H9 (cell line): ENCODE results near the gene ANKRD55. TPM values are rescaled to one million over a fixed set of nuclear protein-coding genes. Genes with fewer than 3 reads are reported as not detected.

Source experiments
- DNase-seq: peaks from one replicate; pipeline ENCODE4 v3.0.0-alpha.2; 2017
- H2AFZ ChIP-seq: one replicate; pipeline ENCODE4 v1.6.1; 2013; ENCODE audit warnings: mild to moderate bottlenecking, low read length, control low read depth, moderate library complexity
- H2AK5ac ChIP-seq: 2 replicates; pipeline ENCODE4 v1.6.1; 2013; ENCODE audit warnings: low read length, control low read depth, mixed read lengths; ENCODE audit not compliant: insufficient read length
- H2BK120ac ChIP-seq: one replicate; pipeline ENCODE4 v1.6.1; 2013; ENCODE audit warnings: low read depth, mild to moderate bottlenecking, low read length, control low read depth, inconsistent platforms; ENCODE audit not compliant: poor library complexity, severe bottlenecking
- H2BK12ac ChIP-seq: 2 replicates; pipeline ENCODE4 v1.6.1; 2013; ENCODE audit warnings: low read length, control low read depth, mixed read lengths, low read depth; ENCODE audit not compliant: insufficient read length
- H2BK15ac ChIP-seq: 2 replicates; pipeline ENCODE4 v1.6.1; 2013; ENCODE audit warnings: low read depth, low read length, control low read depth
- H2BK20ac ChIP-seq: one replicate; pipeline ENCODE4 v1.6.1; 2013; ENCODE audit warnings: low read depth, mild to moderate bottlenecking, low read length, control low read depth, inconsistent platforms; ENCODE audit not compliant: poor library complexity, severe bottlenecking
- H2BK5ac ChIP-seq: 2 replicates; pipeline ENCODE4 v1.6.1; 2013; ENCODE audit warnings: low read length, control low read depth, mixed read lengths; ENCODE audit not compliant: insufficient read length
- H3K14ac ChIP-seq: 2 replicates; pipeline ENCODE4 v1.6.1; 2013; ENCODE audit warnings: low read length, control low read depth; ENCODE audit not compliant: insufficient read depth
- H3K18ac ChIP-seq: 2 replicates; pipeline ENCODE4 v1.6.1; 2013; ENCODE audit warnings: low read depth, mild to moderate bottlenecking, mixed read lengths, low read length, control low read depth; ENCODE audit not compliant: insufficient read length
- H3K23ac ChIP-seq: 2 replicates; pipeline ENCODE4 v1.6.1; 2013; ENCODE audit warnings: low read length, control low read depth, mixed read lengths, low read depth; ENCODE audit not compliant: insufficient read length
- H3K23me2 ChIP-seq: 2 replicates; pipeline ENCODE4 v1.6.1; 2013; ENCODE audit warnings: low read depth, mild to moderate bottlenecking, mixed read lengths, low read length, control low read depth; ENCODE audit not compliant: insufficient read length, poor library complexity, severe bottlenecking
- H3K27ac ChIP-seq: 2 replicates; pipeline ENCODE4 v1.5.1; 2013; ENCODE audit warnings: low read length, control low read depth, mixed read lengths, low read depth; ENCODE audit not compliant: insufficient read length
- H3K27me3 ChIP-seq: 2 replicates; pipeline ENCODE4 v1.6.1; 2013; ENCODE audit warnings: low read length, control low read depth, inconsistent platforms; ENCODE audit not compliant: insufficient read depth
- H3K4ac ChIP-seq: 2 replicates; pipeline ENCODE4 v1.6.1; 2013; ENCODE audit warnings: low read depth, mild to moderate bottlenecking, control low read depth, inconsistent platforms, low read length, moderate library complexity
- H3K4me1 ChIP-seq: 2 replicates; pipeline ENCODE4 v1.6.1; 2013; ENCODE audit warnings: low read length, control low read depth, inconsistent platforms; ENCODE audit not compliant: insufficient read depth
- H3K4me2 ChIP-seq: 2 replicates; pipeline ENCODE4 v1.6.1; 2013; ENCODE audit warnings: low read length, control low read depth, mixed read lengths; ENCODE audit not compliant: insufficient read length, insufficient read depth
- H3K56ac ChIP-seq: 2 replicates; pipeline ENCODE4 v1.6.1; 2013; ENCODE audit warnings: low read depth, mild to moderate bottlenecking, mixed read lengths, low read length, control low read depth; ENCODE audit not compliant: insufficient read length
- H3K79me1 ChIP-seq: 2 replicates; pipeline ENCODE4 v1.6.1; 2013; ENCODE audit warnings: low read depth, mild to moderate bottlenecking, moderate library complexity, low read length, control low read depth, inconsistent platforms; ENCODE audit not compliant: insufficient read depth, poor library complexity, severe bottlenecking
- H3K79me2 ChIP-seq: 2 replicates; pipeline ENCODE4 v1.6.1; 2013; ENCODE audit warnings: low read length, control low read depth, inconsistent platforms; ENCODE audit not compliant: insufficient read depth
- H3K9ac ChIP-seq: 2 replicates; pipeline ENCODE4 v1.6.1; 2013; ENCODE audit warnings: low read length, control low read depth, mixed read lengths; ENCODE audit not compliant: insufficient read length; ENCODE audit errors: extremely low read depth
- H3K9me3 ChIP-seq: one replicate; pipeline ENCODE4 v1.6.1; 2013; ENCODE audit warnings: low read depth, low read length, inconsistent platforms; ENCODE audit not compliant: control insufficient read depth
- H3T11ph ChIP-seq: one replicate; pipeline ENCODE4 v1.6.1; 2013; ENCODE audit warnings: mild to moderate bottlenecking, low read length, control low read depth, inconsistent platforms
- H4K20me1 ChIP-seq: one replicate; pipeline ENCODE4 v1.6.1; 2013; ENCODE audit not compliant: control insufficient read depth, insufficient read length, insufficient read depth
- H4K5ac ChIP-seq: 2 replicates; pipeline ENCODE4 v1.6.1; 2013; ENCODE audit warnings: low read depth, mild to moderate bottlenecking, mixed read lengths, low read length, control low read depth; ENCODE audit not compliant: insufficient read length
- H4K8ac ChIP-seq: replicated peaks from 2 replicates; pipeline ENCODE4 v1.6.1; 2013; ENCODE audit warnings: low read length, control low read depth, mixed read lengths, low read depth; ENCODE audit not compliant: insufficient read length
- H4K91ac ChIP-seq: 2 replicates; pipeline ENCODE4 v1.6.1; 2013; ENCODE audit warnings: low read depth, mild to moderate bottlenecking, moderate library complexity, mixed read lengths, low read length, control low read depth; ENCODE audit not compliant: insufficient read length
- H3K27ac Mint-ChIP-seq, 3 experiments: 2 replicates in 2 of 3; 3 replicates in 1 of 3; pipeline ENCODE4 v1.8.0; 2020 to 2021; ENCODE audit warnings: mixed read lengths in 3 of 3, mild to moderate bottlenecking in 1 of 3, moderate library complexity in 1 of 3
- H3K27me3 Mint-ChIP-seq: 2 replicates; pipeline ENCODE4 v1.8.0; 2021; ENCODE audit warnings: low read depth, mild to moderate bottlenecking, moderate library complexity, mixed read lengths
- H3K36me3 Mint-ChIP-seq, 3 experiments: 2 replicates in 2 of 3; 3 replicates in 1 of 3; pipeline ENCODE4 v1.8.0; 2020 to 2021; ENCODE audit warnings: low read depth in 3 of 3, mixed read lengths in 3 of 3; ENCODE audit not compliant: insufficient read depth in 1 of 3
- H3K4me1 Mint-ChIP-seq, 2 experiments: 2 replicates each; pipeline ENCODE4 v1.8.0; 2020; ENCODE audit warnings: mixed read lengths in 2 of 2
- H3K4me3 Mint-ChIP-seq, 2 experiments: 2 replicates in 1 of 2; 3 replicates in 1 of 2; pipeline ENCODE4 v1.8.0; 2020 to 2021; ENCODE audit warnings: mild to moderate bottlenecking in 2 of 2, mixed read lengths in 2 of 2, moderate library complexity in 1 of 2
- H3K9me3 Mint-ChIP-seq, 2 experiments: 2 replicates in 1 of 2; 3 replicates in 1 of 2; pipeline ENCODE4 v1.8.0; 2020; ENCODE audit warnings: mild to moderate bottlenecking in 2 of 2, mixed read lengths in 2 of 2, moderate library complexity in 1 of 2
- CTCF ChIP-seq: fragments of 200-600 bp; sonication (generic); conservative IDR thresholded peaks from 3 replicates; pipeline ENCODE4 v1.8.0; 2021; ENCODE audit warnings: antibody characterized with exemption, mild to moderate bottlenecking
- WGBS: extraction: QIAGEN DNeasy Blood & Tissue Kit; methylation state at CpG from one replicate; pipeline ENCODE4 v1.1.7; 2013; ENCODE audit warnings: missing lambda C conversion rate, low lambda C conversion rate, mixed read lengths; ENCODE audit not compliant: insufficient read length; ENCODE audit errors: extremely low coverage; 5-methylcytosine and 5-hydroxymethylcytosine counted together
- total RNA-seq: library from RNA; stranded (reverse); gene quantifications from 2 replicates; pipeline ENCODE4 v1.2.1, GENCODE V29; 2021

Gene ANKRD55
- total RNA-seq, 1 experiment from 2014 or later = not detected

DNA sequence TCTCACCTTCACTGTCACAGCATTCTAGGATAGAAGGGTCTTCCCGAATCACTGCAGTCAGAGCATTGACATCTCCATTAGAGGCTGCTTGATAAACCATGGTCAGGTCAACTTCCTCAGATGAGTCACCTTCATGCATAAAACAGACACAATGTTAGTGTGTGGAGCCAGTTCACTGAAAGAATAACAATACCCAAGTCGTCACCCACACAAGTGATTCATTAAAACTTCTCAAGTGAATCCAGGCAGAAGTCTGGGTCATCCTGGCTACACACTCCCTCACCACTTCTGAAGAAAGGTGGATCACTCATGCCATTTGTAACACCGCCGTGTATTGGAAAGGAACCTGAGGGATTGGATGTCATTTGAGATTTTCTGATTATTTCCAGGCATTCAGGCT is 49.6 kb downstream of the ANKRD55 start:
- Histone ChIP-seq H2BK12ac (no peak overlapping the region), H3K23me2 (no peaks in the 10 kb centered on the region), H3K79me1 (no peaks in the 10 kb centered on the region), H3K9ac (no peak overlapping the region), H2BK5ac (no peak overlapping the region), H3K27ac (no peak overlapping the region), H2BK15ac (no peak overlapping the region), H2AK5ac (no peak overlapping the region), H3K14ac (no peak overlapping the region), H3K79me2 (no peaks in the 10 kb centered on the region), H3K9me3 (no peaks in the 10 kb centered on the region), H3K23ac (no peak overlapping the region), H4K8ac (no peak overlapping the region), H2BK120ac (no peak overlapping the region), H3K4me2 (no peak overlapping the region), H2BK20ac (no peak overlapping the region), H4K91ac (no peak overlapping the region), H3K27me3 (no peaks in the 10 kb centered on the region), H4K20me1 (no peaks in the 10 kb centered on the region), H4K5ac (no peak overlapping the region), H3K56ac (no peak overlapping the region), H3K18ac (no peak overlapping the region), H3K4ac (no peak overlapping the region), H2AFZ (no peak overlapping the region), H3K4me1 (no peaks in the 10 kb centered on the region; the same call in 1 of the 2 replicates), H3T11ph (no peak overlapping the region)
- H3K9me3 Mint-ChIP-seq = no peaks in the 10 kb centered on the region
- WGBS = no CpG with 5 or more reads among the region's 4 CpGs
- H3K4me1 Mint-ChIP-seq = peaks cover 18 to 20% of the 10 kb centered on the region in 2 experiments
- TF ChIP-seq CTCF = no peak
- no peaks in the 10 kb centered on the region for H3K36me3 Mint-ChIP-seq
- no peak for DNase-seq
- no peak overlapping the region for H3K4me3 Mint-ChIP-seq
- H3K27ac Mint-ChIP-seq = no peak overlapping the region
- no peaks in the 10 kb centered on the region for H3K27me3 Mint-ChIP-seq
